Measurements from ENCODE around the gene BPIFB1. TPM values are rescaled to one million over a fixed set of nuclear protein-coding genes. Genes with fewer than 3 reads are reported as not detected.

The BPIFB1 gene
- total and polyA plus RNA-seq, 2 of the 13 experiments (the other 11 are each of a cell fraction or from before 2014, with no cell fraction given): 0.82 to 4.4 TPM

DNA sequence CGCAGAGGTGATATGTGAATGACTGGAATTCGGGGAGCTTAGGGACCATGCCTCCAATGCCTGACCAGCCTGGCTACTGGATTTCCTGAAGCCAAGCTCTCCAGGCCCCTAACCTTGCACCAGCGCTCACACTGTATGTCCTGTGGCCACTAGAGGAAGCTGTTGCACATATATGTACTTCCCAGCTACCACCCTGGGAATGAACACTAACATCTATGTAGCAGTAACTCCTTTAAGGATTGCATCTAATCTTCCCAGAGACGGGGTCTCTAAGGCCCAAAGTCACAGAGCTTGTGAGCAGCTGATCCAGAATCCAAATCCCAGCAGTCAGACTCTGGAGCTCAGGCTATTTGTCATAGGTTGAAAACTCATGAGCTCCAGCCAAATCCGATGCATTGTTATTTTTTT, 20.4 kb upstream of the BPIFB1 start (continued):
- TF ChIP-seq, protein P1, sequence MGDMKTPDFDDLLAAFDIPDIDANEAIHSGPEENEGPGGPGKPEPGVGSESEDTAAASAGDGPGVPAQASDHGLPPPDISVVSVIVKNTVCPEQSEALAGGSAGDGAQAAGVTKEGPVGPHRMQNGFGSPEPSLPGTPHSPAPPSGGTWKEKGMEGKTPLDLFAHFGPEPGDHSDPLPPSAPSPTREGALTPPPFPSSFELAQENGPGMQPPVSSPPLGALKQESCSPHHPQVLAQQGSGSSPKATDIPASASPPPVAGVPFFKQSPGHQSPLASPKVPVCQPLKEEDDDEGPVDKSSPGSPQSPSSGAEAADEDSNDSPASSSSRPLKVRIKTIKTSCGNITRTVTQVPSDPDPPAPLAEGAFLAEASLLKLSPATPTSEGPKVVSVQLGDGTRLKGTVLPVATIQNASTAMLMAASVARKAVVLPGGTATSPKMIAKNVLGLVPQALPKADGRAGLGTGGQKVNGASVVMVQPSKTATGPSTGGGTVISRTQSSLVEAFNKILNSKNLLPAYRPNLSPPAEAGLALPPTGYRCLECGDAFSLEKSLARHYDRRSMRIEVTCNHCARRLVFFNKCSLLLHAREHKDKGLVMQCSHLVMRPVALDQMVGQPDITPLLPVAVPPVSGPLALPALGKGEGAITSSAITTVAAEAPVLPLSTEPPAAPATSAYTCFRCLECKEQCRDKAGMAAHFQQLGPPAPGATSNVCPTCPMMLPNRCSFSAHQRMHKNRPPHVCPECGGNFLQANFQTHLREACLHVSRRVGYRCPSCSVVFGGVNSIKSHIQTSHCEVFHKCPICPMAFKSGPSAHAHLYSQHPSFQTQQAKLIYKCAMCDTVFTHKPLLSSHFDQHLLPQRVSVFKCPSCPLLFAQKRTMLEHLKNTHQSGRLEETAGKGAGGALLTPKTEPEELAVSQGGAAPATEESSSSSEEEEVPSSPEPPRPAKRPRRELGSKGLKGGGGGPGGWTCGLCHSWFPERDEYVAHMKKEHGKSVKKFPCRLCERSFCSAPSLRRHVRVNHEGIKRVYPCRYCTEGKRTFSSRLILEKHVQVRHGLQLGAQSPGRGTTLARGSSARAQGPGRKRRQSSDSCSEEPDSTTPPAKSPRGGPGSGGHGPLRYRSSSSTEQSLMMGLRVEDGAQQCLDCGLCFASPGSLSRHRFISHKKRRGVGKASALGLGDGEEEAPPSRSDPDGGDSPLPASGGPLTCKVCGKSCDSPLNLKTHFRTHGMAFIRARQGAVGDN (CRISPR knock-in tag; IDR thresholded peaks at IDR 0.05): no peak
- TF ChIP-seq FOXJ3 (CRISPR knock-in tag; IDR thresholded peaks at IDR 0.05; ENCODE audit: borderline replicate concordance): no peak
- TF ChIP-seq CEBPG (CRISPR knock-in tag; IDR thresholded peaks at IDR 0.05): peak; percentile 45; the same call in 1 of the 2 replicates
- no peak for TF ChIP-seq GTF3A (CRISPR knock-in tag; conservative IDR thresholded peaks at IDR 0.05)
- peak; percentile 55; the same call in 1 of the 2 replicates for TF ChIP-seq ZNF335 (CRISPR knock-in tag; IDR thresholded peaks at IDR 0.05)
- no peak for TF ChIP-seq MBD4 (IDR thresholded peaks at IDR 0.05; ENCODE audit: borderline replicate concordance, low read length)
- TF ChIP-seq ZBTB21 (CRISPR knock-in tag; IDR thresholded peaks at IDR 0.05): no peak
- TF ChIP-seq ZNF619 (CRISPR knock-in tag; IDR thresholded peaks at IDR 0.05): no peak
- TF ChIP-seq, protein P2, sequence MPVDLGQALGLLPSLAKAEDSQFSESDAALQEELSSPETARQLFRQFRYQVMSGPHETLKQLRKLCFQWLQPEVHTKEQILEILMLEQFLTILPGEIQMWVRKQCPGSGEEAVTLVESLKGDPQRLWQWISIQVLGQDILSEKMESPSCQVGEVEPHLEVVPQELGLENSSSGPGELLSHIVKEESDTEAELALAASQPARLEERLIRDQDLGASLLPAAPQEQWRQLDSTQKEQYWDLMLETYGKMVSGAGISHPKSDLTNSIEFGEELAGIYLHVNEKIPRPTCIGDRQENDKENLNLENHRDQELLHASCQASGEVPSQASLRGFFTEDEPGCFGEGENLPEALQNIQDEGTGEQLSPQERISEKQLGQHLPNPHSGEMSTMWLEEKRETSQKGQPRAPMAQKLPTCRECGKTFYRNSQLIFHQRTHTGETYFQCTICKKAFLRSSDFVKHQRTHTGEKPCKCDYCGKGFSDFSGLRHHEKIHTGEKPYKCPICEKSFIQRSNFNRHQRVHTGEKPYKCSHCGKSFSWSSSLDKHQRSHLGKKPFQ (CRISPR knock-in tag; IDR thresholded peaks at IDR 0.05; ENCODE audit: insufficient replicate concordance): no peak
- no peak for TF ChIP-seq ZSCAN30 (CRISPR knock-in tag; IDR thresholded peaks at IDR 0.05)
- no peak for TF ChIP-seq ZC3H13 (CRISPR knock-in tag; IDR thresholded peaks at IDR 0.05)
- 0 out of 2 replicates have a peak, but pooled peaks have one; percentile 23 for TF ChIP-seq PITX1 (CRISPR knock-in tag; IDR thresholded peaks at IDR 0.05)
- TF ChIP-seq, protein P3, sequence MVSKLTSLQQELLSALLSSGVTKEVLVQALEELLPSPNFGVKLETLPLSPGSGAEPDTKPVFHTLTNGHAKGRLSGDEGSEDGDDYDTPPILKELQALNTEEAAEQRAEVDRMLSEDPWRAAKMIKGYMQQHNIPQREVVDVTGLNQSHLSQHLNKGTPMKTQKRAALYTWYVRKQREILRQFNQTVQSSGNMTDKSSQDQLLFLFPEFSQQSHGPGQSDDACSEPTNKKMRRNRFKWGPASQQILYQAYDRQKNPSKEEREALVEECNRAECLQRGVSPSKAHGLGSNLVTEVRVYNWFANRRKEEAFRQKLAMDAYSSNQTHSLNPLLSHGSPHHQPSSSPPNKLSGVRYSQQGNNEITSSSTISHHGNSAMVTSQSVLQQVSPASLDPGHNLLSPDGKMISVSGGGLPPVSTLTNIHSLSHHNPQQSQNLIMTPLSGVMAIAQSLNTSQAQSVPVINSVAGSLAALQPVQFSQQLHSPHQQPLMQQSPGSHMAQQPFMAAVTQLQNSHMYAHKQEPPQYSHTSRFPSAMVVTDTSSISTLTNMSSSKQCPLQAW (CRISPR knock-in tag; IDR thresholded peaks at IDR 0.05): no peak
- TF ChIP-seq, protein P4, sequence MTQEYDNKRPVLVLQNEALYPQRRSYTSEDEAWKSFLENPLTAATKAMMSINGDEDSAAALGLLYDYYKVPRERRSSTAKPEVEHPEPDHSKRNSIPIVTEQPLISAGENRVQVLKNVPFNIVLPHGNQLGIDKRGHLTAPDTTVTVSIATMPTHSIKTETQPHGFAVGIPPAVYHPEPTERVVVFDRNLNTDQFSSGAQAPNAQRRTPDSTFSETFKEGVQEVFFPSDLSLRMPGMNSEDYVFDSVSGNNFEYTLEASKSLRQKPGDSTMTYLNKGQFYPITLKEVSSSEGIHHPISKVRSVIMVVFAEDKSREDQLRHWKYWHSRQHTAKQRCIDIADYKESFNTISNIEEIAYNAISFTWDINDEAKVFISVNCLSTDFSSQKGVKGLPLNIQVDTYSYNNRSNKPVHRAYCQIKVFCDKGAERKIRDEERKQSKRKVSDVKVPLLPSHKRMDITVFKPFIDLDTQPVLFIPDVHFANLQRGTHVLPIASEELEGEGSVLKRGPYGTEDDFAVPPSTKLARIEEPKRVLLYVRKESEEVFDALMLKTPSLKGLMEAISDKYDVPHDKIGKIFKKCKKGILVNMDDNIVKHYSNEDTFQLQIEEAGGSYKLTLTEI (CRISPR knock-in tag; conservative IDR thresholded peaks at IDR 0.05): no peak
- TF ChIP-seq EED (CRISPR knock-in tag; IDR thresholded peaks at IDR 0.05): no peak; the same call in 1 of the 2 replicates
- TF ChIP-seq, protein P5, sequence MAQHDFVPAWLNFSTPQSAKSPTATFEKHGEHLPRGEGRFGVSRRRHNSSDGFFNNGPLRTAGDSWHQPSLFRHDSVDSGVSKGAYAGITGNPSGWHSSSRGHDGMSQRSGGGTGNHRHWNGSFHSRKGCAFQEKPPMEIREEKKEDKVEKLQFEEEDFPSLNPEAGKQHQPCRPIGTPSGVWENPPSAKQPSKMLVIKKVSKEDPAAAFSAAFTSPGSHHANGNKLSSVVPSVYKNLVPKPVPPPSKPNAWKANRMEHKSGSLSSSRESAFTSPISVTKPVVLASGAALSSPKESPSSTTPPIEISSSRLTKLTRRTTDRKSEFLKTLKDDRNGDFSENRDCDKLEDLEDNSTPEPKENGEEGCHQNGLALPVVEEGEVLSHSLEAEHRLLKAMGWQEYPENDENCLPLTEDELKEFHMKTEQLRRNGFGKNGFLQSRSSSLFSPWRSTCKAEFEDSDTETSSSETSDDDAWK (CRISPR knock-in tag; IDR thresholded peaks at IDR 0.05): no peak
- TF ChIP-seq, protein P6, sequence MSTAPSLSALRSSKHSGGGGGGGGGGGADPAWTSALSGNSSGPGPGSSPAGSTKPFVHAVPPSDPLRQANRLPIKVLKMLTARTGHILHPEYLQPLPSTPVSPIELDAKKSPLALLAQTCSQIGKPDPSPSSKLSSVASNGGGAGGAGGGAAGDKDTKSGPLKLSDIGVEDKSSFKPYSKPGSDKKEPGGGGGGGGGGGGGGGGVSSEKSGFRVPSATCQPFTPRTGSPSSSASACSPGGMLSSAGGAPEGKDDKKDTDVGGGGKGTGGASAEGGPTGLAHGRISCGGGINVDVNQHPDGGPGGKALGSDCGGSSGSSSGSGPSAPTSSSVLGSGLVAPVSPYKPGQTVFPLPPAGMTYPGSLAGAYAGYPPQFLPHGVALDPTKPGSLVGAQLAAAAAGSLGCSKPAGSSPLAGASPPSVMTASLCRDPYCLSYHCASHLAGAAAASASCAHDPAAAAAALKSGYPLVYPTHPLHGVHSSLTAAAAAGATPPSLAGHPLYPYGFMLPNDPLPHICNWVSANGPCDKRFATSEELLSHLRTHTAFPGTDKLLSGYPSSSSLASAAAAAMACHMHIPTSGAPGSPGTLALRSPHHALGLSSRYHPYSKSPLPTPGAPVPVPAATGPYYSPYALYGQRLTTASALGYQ (CRISPR knock-in tag; IDR thresholded peaks at IDR 0.05): no peak

Measured in HepG2 (cell line).